ENCODE measurements around the gene MPP2.

DNA sequence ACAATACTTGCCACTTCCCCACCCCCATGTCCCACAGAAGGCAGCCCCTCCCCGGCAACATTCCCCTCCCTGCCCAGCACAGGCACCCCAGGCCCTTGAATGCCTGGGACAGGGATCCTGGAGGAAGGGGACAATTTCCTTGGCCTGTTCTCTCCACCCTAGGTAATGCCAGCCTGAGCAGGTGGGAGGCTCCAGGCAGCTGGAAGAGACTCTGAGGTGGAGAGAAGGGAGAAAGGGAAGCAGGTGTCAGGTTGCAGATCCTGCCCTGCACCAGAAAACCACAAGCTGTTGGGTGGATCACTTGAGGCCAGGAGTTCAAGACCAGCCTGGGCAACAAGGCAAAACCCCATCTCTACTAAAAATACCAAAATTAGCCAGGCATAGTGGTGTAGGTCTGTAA is 8.9 kb downstream of the MPP2 start:
- TF ChIP-seq, protein P1, sequence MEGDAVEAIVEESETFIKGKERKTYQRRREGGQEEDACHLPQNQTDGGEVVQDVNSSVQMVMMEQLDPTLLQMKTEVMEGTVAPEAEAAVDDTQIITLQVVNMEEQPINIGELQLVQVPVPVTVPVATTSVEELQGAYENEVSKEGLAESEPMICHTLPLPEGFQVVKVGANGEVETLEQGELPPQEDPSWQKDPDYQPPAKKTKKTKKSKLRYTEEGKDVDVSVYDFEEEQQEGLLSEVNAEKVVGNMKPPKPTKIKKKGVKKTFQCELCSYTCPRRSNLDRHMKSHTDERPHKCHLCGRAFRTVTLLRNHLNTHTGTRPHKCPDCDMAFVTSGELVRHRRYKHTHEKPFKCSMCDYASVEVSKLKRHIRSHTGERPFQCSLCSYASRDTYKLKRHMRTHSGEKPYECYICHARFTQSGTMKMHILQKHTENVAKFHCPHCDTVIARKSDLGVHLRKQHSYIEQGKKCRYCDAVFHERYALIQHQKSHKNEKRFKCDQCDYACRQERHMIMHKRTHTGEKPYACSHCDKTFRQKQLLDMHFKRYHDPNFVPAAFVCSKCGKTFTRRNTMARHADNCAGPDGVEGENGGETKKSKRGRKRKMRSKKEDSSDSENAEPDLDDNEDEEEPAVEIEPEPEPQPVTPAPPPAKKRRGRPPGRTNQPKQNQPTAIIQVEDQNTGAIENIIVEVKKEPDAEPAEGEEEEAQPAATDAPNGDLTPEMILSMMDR (IDR thresholded peaks at IDR 0.05; ENCODE audit: low read depth, low read length), result no peak
- no peak for TF ChIP-seq EZH2phosphoT487 (IDR thresholded peaks at IDR 0.05; ENCODE audit: low read depth)

Measured in OCI-LY3 (cell line).